Adipose tissue (tissue), 3 donors: Measurements from ENCODE around the gene UBD. TPM values are rescaled to one million over a fixed set of nuclear protein-coding genes. Genes with fewer than 3 reads are reported as not detected.

Experiments
- H3K27ac ChIP-seq: one replicate; pipeline ENCODE4 v1.5.1; 2013; ENCODE audit warnings: low read depth, low read length
- whole genome bisulfite sequencing, 3 donors: extraction: QIAGEN DNeasy Blood & Tissue Kit; methylation state at CpG; one replicate each; pipeline ENCODE4 v1.1.7; 2013; 5-methylcytosine and 5-hydroxymethylcytosine counted together
- polyA plus RNA-seq, 3 donors: library from polyadenylated mRNA; stranded (reverse); fragments of 200-250 nt; gene quantifications; one replicate each; pipeline ENCODE4 v1.2.3, GENCODE V29; 2013
- donor health status: healthy with polysubstance abuse.
- donor health status: Bipolar disorder and iron deficiency.
- donor health status: healthy.

UBD gene
- polyA plus RNA-seq, 3 donors = 0.67 to 2.4 (median 0.77) TPM

DNA sequence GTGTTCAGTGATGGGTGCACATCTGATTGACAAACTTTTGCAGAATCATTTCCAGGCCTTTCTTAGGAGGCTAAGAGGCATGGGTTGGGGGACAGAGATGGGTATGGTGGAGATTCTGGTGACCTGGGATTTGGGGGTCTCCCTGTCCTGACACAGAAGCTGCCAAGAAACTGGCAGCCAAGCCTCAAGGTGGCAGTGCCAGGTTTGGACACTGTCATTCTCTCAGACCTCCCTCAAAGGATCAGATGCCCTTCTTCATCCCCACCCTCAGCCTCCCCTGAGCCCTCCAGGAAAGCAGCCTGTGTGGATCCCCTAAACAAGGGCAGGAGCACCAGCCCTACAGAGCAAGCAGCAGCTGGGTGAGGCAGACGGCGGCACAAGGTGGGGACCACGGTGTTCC is 53.7 kb downstream of the UBD start:
- WGBS, 3 donors = 89 to 96% (median 94%) methylated on average over 3 of the region's 3 CpGs

More for the DNA sequence above, 53.7 kb downstream of the UBD start:
- no peak overlapping the region for H3K27ac ChIP-seq

Other genes with a start within 250 kb of the UBD start
- gene OR5V1, start 190.9 kb downstream of the UBD start, polyA plus RNA-seq = not detected
- gene OR12D3, start 184.4 kb downstream of the UBD start, polyA plus RNA-seq = not detected
- gene OR12D2, start 164.1 kb downstream of the UBD start, polyA plus RNA-seq = not detected
- gene OR12D1, start 144.8 kb downstream of the UBD start, polyA plus RNA-seq = not detected
- not detected for gene OR10C1, start 120.4 kb downstream of the UBD start, polyA plus RNA-seq
- not detected for gene OR11A1, start 102.7 kb downstream of the UBD start, polyA plus RNA-seq
- not detected for gene OR2H1, start 102.6 kb downstream of the UBD start, polyA plus RNA-seq
- under 1 TPM in 1 of 3 donors, not detected in 2; 0.34 TPM for gene MAS1L, start 71.8 kb downstream of the UBD start, polyA plus RNA-seq
- gene OR2H2, start 25.4 kb upstream of the UBD start, polyA plus RNA-seq = not detected
- gene GABBR1, start 73.5 kb upstream of the UBD start, polyA plus RNA-seq = 10 to 100 TPM in 2 of 3 donors, 1 to 10 TPM in 1; 7.0 to 35.0 (median 17.7) TPM
- not detected for gene MOG, start 97.4 kb upstream of the UBD start, polyA plus RNA-seq
- gene ZFP57, start 121.4 kb upstream of the UBD start, polyA plus RNA-seq = under 1 TPM in 2 of 3 donors, not detected in 1; 0.34 to 0.61 TPM
- 10 to 100 TPM; 43.4 to 99.6 (median 88.8) TPM for gene HLA-F, start 163.7 kb upstream of the UBD start, polyA plus RNA-seq